Measurements from ENCODE around the gene MMP24OS. TPM values are rescaled to one million over a fixed set of nuclear protein-coding genes. Genes with fewer than 3 reads are reported as not detected.

The MMP24OS gene
- total RNA-seq, 1 donor from 2014 or later, result 34.0 TPM

- DNase-seq (ENCODE audit: low read depth, low spot score), result no peak
- Mint-ChIP-seq H3K27ac (ENCODE audit: unreplicated experiment) (peak overlapping the region; percentile 92), H3K27me3 (ENCODE audit: low read depth) (no peaks in the 10 kb centered on the region), H3K4me3 (peak overlapping the region; percentile 94), H3K36me3 (ENCODE audit: low read depth) (peaks cover 9% of the 10 kb centered on the region), H3K4me1 (peaks cover 11% of the 10 kb centered on the region), H3K9me3 (no peaks in the 10 kb centered on the region)
- TF ChIP-seq, protein P1, sequence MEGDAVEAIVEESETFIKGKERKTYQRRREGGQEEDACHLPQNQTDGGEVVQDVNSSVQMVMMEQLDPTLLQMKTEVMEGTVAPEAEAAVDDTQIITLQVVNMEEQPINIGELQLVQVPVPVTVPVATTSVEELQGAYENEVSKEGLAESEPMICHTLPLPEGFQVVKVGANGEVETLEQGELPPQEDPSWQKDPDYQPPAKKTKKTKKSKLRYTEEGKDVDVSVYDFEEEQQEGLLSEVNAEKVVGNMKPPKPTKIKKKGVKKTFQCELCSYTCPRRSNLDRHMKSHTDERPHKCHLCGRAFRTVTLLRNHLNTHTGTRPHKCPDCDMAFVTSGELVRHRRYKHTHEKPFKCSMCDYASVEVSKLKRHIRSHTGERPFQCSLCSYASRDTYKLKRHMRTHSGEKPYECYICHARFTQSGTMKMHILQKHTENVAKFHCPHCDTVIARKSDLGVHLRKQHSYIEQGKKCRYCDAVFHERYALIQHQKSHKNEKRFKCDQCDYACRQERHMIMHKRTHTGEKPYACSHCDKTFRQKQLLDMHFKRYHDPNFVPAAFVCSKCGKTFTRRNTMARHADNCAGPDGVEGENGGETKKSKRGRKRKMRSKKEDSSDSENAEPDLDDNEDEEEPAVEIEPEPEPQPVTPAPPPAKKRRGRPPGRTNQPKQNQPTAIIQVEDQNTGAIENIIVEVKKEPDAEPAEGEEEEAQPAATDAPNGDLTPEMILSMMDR (conservative IDR thresholded peaks at IDR 0.05), result no peak
These were observed 795 bp downstream of the MMP24OS start for GRCh38 chr20:35277127-35277526.

DNA sequence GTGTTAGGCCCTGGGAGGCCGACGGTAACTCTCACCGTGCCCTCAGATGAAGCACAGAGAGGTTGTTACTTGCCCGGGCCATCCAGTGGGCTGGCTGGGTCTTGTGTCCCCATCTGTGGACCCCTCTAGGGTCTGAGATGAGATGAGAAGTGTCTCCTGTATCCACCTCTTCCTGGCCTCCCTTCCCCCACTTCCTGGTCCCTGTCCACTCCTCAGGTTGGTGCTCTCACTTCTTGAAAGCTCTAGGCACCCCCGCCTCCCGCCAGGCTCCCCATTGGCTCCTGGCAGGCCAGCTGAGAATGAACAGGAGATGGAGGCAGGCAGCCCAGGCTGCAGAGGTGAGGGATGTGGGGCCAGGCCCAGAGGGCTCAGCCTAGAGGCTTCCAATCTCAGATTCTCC lies 1.5 kb downstream of the MMP24OS start:
- Mint-ChIP-seq H3K4me1 (peaks cover 10% of the 10 kb centered on the region), H3K4me3 (peak overlapping the region; percentile 94), H3K9me3 (no peaks in the 10 kb centered on the region), H3K27me3 (ENCODE audit: low read depth) (no peaks in the 10 kb centered on the region), H3K27ac (ENCODE audit: unreplicated experiment) (no peak overlapping the region), H3K36me3 (ENCODE audit: low read depth) (peaks cover 8% of the 10 kb centered on the region)
- TF ChIP-seq, protein P1 (conservative IDR thresholded peaks at IDR 0.05), result no peak
- DNase-seq (ENCODE audit: low read depth, low spot score), result no peak

DNA sequence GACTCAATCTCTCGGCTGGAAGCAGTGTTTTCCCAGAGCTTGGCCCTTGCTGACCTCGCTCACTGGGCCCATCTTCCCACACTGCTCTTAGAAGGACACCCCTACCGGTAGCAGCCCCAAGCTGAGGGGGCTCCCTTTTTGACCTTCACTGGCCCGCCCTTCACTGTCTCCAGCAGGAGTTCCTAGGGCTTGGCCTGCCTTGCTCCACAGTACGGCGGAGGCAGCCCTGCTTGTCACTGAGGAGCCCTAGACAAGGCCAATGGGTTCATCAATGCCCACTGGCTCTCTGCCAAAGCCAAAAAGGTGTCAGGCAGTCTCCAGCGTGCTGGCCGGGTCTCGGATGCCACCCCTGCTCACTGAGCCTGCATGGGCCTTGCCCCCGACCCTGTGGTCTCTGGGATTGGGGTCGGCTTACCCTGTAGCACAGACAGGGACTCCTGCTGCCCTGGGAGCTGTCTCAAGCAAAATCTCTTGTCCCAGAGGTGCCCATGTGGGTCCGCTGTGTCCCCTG lies 2.1 kb downstream of the MMP24OS start:
- H3K4me3 Mint-ChIP-seq, result peak overlapping the region; percentile 47
- no peak overlapping the region for H3K27ac Mint-ChIP-seq (ENCODE audit: unreplicated experiment)
- TF ChIP-seq, protein P1 (conservative IDR thresholded peaks at IDR 0.05), result no peak
- H3K27me3 Mint-ChIP-seq (ENCODE audit: low read depth), result no peaks in the 10 kb centered on the region
- H3K36me3 Mint-ChIP-seq (ENCODE audit: low read depth), result peaks cover 8% of the 10 kb centered on the region
- no peak for DNase-seq (ENCODE audit: low read depth, low spot score)
- H3K9me3 Mint-ChIP-seq, result no peaks in the 10 kb centered on the region
- H3K4me1 Mint-ChIP-seq, result peaks cover 10% of the 10 kb centered on the region

DNA sequence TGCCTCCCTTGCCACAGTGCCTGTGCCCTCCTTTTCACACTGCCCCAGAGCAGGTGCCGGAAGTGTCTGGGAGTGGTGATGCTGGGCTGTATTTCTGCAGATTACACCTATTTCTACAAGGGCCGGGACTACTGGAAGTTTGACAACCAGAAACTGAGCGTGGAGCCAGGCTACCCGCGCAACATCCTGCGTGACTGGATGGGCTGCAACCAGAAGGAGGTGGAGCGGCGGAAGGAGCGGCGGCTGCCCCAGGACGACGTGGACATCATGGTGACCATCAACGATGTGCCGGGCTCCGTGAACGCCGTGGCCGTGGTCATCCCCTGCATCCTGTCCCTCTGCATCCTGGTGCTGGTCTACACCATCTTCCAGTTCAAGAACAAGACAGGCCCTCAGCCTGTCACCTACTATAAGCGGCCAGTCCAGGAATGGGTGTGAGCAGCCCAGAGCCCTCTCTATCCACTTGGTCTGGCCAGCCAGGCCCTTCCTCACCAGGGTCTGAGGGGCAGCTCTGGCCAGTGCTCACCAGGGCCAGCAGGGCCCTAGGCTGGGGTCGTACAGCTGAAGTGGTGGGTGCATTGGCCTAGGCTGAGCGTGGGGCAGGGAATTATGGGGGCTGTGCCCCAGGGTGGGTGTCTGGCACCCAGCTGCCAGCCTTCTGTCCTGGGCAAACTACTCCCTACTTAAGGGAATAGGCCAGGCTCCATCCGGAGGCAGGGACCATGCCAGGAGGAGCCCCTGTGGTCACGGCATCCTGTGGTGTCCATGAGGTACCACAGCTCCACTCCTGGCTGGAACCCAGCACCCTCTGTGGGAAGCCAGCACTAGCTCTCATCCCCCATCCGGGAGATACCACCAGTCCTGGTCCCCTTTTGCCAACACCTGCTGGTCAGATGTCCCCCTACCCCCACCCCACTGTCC lies 3.5 kb downstream of the MMP24OS start:
- H3K4me3 Mint-ChIP-seq, result peak overlapping the region; percentile 12
- peaks cover 11% of the 10 kb centered on the region for H3K4me1 Mint-ChIP-seq
- no peak for DNase-seq (ENCODE audit: low read depth, low spot score)
- H3K36me3 Mint-ChIP-seq (ENCODE audit: low read depth), result peaks cover 3% of the 10 kb centered on the region
- H3K27me3 Mint-ChIP-seq (ENCODE audit: low read depth), result no peaks in the 10 kb centered on the region
- H3K9me3 Mint-ChIP-seq, result no peaks in the 10 kb centered on the region
- H3K27ac Mint-ChIP-seq (ENCODE audit: unreplicated experiment), result no peak overlapping the region
- TF ChIP-seq, protein P1 (conservative IDR thresholded peaks at IDR 0.05), result no peak

DNA sequence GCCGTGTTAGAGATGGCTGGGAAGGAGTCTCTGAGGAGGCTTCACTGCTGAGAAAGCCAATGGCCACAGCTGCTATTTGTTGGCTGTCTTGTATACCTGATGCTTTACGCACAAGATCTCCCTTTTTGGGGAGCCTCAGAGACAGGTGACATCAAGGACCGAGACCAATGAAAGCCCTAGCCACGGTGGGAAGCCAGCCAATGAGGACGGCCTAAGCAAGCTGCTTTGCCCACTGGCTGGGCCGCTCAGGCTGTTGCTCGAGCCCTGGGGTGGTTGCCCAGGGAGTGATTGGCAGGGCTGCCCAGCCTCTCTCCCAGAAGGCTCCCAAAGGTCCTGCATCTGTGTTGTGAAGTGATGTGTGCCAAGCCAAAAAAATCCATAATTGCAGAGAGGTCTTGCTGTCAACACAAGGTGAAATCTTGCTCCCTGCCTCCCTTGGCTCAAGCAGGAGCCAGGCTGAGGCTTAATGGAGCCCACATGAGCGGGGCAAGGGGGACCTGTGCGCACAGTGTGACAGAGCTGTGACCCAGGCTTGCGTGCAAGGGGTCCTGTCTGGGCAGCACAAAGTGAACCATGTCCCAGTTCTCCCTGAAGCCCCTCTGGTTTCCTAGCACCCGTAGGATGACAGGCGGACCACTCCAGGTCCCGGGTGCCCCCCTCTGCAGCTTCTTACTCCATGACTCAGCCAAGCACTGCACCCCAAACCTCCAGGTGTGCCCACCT lies 4.3 kb downstream of the MMP24OS start:
- peak overlapping the region; percentile 12 for H3K4me3 Mint-ChIP-seq
- H3K27me3 Mint-ChIP-seq (ENCODE audit: low read depth), result no peaks in the 10 kb centered on the region
- H3K9me3 Mint-ChIP-seq, result no peaks in the 10 kb centered on the region
- H3K27ac Mint-ChIP-seq (ENCODE audit: unreplicated experiment), result no peak overlapping the region
- peaks cover 15% of the 10 kb centered on the region for H3K4me1 Mint-ChIP-seq
- TF ChIP-seq, protein P1 (conservative IDR thresholded peaks at IDR 0.05), result no peak
- DNase-seq (ENCODE audit: low read depth, low spot score), result no peak
- H3K36me3 Mint-ChIP-seq (ENCODE audit: low read depth), result peaks cover 2% of the 10 kb centered on the region

All from neural crest cell (in vitro differentiated cells).